H9 (cell line): ENCODE results near the gene BICRAL. TPM values are rescaled to one million over a fixed set of nuclear protein-coding genes. Genes with fewer than 3 reads are reported as not detected.

Experiments
- DNase-seq: peaks from one replicate; pipeline ENCODE4 v3.0.0-alpha.2; 2017
- H2AFZ ChIP-seq: one replicate; pipeline ENCODE4 v1.6.1; 2013; ENCODE audit warnings: mild to moderate bottlenecking, low read length, control low read depth, moderate library complexity
- H2AK5ac ChIP-seq: 2 replicates; pipeline ENCODE4 v1.6.1; 2013; ENCODE audit warnings: low read length, control low read depth, mixed read lengths; ENCODE audit not compliant: insufficient read length
- H2BK120ac ChIP-seq: one replicate; pipeline ENCODE4 v1.6.1; 2013; ENCODE audit warnings: low read depth, mild to moderate bottlenecking, low read length, control low read depth, inconsistent platforms; ENCODE audit not compliant: poor library complexity, severe bottlenecking
- H2BK12ac ChIP-seq: 2 replicates; pipeline ENCODE4 v1.6.1; 2013; ENCODE audit warnings: low read length, control low read depth, mixed read lengths, low read depth; ENCODE audit not compliant: insufficient read length
- H2BK15ac ChIP-seq: 2 replicates; pipeline ENCODE4 v1.6.1; 2013; ENCODE audit warnings: low read depth, low read length, control low read depth
- H2BK20ac ChIP-seq: one replicate; pipeline ENCODE4 v1.6.1; 2013; ENCODE audit warnings: low read depth, mild to moderate bottlenecking, low read length, control low read depth, inconsistent platforms; ENCODE audit not compliant: poor library complexity, severe bottlenecking
- H2BK5ac ChIP-seq: 2 replicates; pipeline ENCODE4 v1.6.1; 2013; ENCODE audit warnings: low read length, control low read depth, mixed read lengths; ENCODE audit not compliant: insufficient read length
- H3K14ac ChIP-seq: 2 replicates; pipeline ENCODE4 v1.6.1; 2013; ENCODE audit warnings: low read length, control low read depth; ENCODE audit not compliant: insufficient read depth
- H3K18ac ChIP-seq: 2 replicates; pipeline ENCODE4 v1.6.1; 2013; ENCODE audit warnings: low read depth, mild to moderate bottlenecking, mixed read lengths, low read length, control low read depth; ENCODE audit not compliant: insufficient read length
- H3K23ac ChIP-seq: 2 replicates; pipeline ENCODE4 v1.6.1; 2013; ENCODE audit warnings: low read length, control low read depth, mixed read lengths, low read depth; ENCODE audit not compliant: insufficient read length
- H3K23me2 ChIP-seq: 2 replicates; pipeline ENCODE4 v1.6.1; 2013; ENCODE audit warnings: low read depth, mild to moderate bottlenecking, mixed read lengths, low read length, control low read depth; ENCODE audit not compliant: insufficient read length, poor library complexity, severe bottlenecking
- H3K27ac ChIP-seq: 2 replicates; pipeline ENCODE4 v1.5.1; 2013; ENCODE audit warnings: low read length, control low read depth, mixed read lengths, low read depth; ENCODE audit not compliant: insufficient read length
- H3K27me3 ChIP-seq: 2 replicates; pipeline ENCODE4 v1.6.1; 2013; ENCODE audit warnings: low read length, control low read depth, inconsistent platforms; ENCODE audit not compliant: insufficient read depth
- H3K4ac ChIP-seq: 2 replicates; pipeline ENCODE4 v1.6.1; 2013; ENCODE audit warnings: low read depth, mild to moderate bottlenecking, control low read depth, inconsistent platforms, low read length, moderate library complexity
- H3K4me1 ChIP-seq: 2 replicates; pipeline ENCODE4 v1.6.1; 2013; ENCODE audit warnings: low read length, control low read depth, inconsistent platforms; ENCODE audit not compliant: insufficient read depth
- H3K4me2 ChIP-seq: 2 replicates; pipeline ENCODE4 v1.6.1; 2013; ENCODE audit warnings: low read length, control low read depth, mixed read lengths; ENCODE audit not compliant: insufficient read length, insufficient read depth
- H3K56ac ChIP-seq: 2 replicates; pipeline ENCODE4 v1.6.1; 2013; ENCODE audit warnings: low read depth, mild to moderate bottlenecking, mixed read lengths, low read length, control low read depth; ENCODE audit not compliant: insufficient read length
- H3K79me1 ChIP-seq: 2 replicates; pipeline ENCODE4 v1.6.1; 2013; ENCODE audit warnings: low read depth, mild to moderate bottlenecking, moderate library complexity, low read length, control low read depth, inconsistent platforms; ENCODE audit not compliant: insufficient read depth, poor library complexity, severe bottlenecking
- H3K79me2 ChIP-seq: 2 replicates; pipeline ENCODE4 v1.6.1; 2013; ENCODE audit warnings: low read length, control low read depth, inconsistent platforms; ENCODE audit not compliant: insufficient read depth
- H3K9ac ChIP-seq: 2 replicates; pipeline ENCODE4 v1.6.1; 2013; ENCODE audit warnings: low read length, control low read depth, mixed read lengths; ENCODE audit not compliant: insufficient read length; ENCODE audit errors: extremely low read depth
- H3K9me3 ChIP-seq: one replicate; pipeline ENCODE4 v1.6.1; 2013; ENCODE audit warnings: low read depth, low read length, inconsistent platforms; ENCODE audit not compliant: control insufficient read depth
- H3T11ph ChIP-seq: one replicate; pipeline ENCODE4 v1.6.1; 2013; ENCODE audit warnings: mild to moderate bottlenecking, low read length, control low read depth, inconsistent platforms
- H4K20me1 ChIP-seq: one replicate; pipeline ENCODE4 v1.6.1; 2013; ENCODE audit not compliant: control insufficient read depth, insufficient read length, insufficient read depth
- H4K5ac ChIP-seq: 2 replicates; pipeline ENCODE4 v1.6.1; 2013; ENCODE audit warnings: low read depth, mild to moderate bottlenecking, mixed read lengths, low read length, control low read depth; ENCODE audit not compliant: insufficient read length
- H4K8ac ChIP-seq: replicated peaks from 2 replicates; pipeline ENCODE4 v1.6.1; 2013; ENCODE audit warnings: low read length, control low read depth, mixed read lengths, low read depth; ENCODE audit not compliant: insufficient read length
- H4K91ac ChIP-seq: 2 replicates; pipeline ENCODE4 v1.6.1; 2013; ENCODE audit warnings: low read depth, mild to moderate bottlenecking, moderate library complexity, mixed read lengths, low read length, control low read depth; ENCODE audit not compliant: insufficient read length
- H3K27ac Mint-ChIP-seq, 3 experiments: 2 replicates in 2 of 3; 3 replicates in 1 of 3; pipeline ENCODE4 v1.8.0; 2020 to 2021; ENCODE audit warnings: mixed read lengths in 3 of 3, mild to moderate bottlenecking in 1 of 3, moderate library complexity in 1 of 3
- H3K27me3 Mint-ChIP-seq: 2 replicates; pipeline ENCODE4 v1.8.0; 2021; ENCODE audit warnings: low read depth, mild to moderate bottlenecking, moderate library complexity, mixed read lengths
- H3K36me3 Mint-ChIP-seq, 3 experiments: 2 replicates in 2 of 3; 3 replicates in 1 of 3; pipeline ENCODE4 v1.8.0; 2020 to 2021; ENCODE audit warnings: low read depth in 3 of 3, mixed read lengths in 3 of 3; ENCODE audit not compliant: insufficient read depth in 1 of 3
- H3K4me1 Mint-ChIP-seq, 2 experiments: 2 replicates each; pipeline ENCODE4 v1.8.0; 2020; ENCODE audit warnings: mixed read lengths in 2 of 2
- H3K4me3 Mint-ChIP-seq, 2 experiments: 2 replicates in 1 of 2; 3 replicates in 1 of 2; pipeline ENCODE4 v1.8.0; 2020 to 2021; ENCODE audit warnings: mild to moderate bottlenecking in 2 of 2, mixed read lengths in 2 of 2, moderate library complexity in 1 of 2
- H3K9me3 Mint-ChIP-seq, 2 experiments: 2 replicates in 1 of 2; 3 replicates in 1 of 2; pipeline ENCODE4 v1.8.0; 2020; ENCODE audit warnings: mild to moderate bottlenecking in 2 of 2, mixed read lengths in 2 of 2, moderate library complexity in 1 of 2
- CTCF ChIP-seq: fragments of 200-600 bp; sonication (generic); conservative IDR thresholded peaks from 3 replicates; pipeline ENCODE4 v1.8.0; 2021; ENCODE audit warnings: antibody characterized with exemption, mild to moderate bottlenecking
- WGBS: extraction: QIAGEN DNeasy Blood & Tissue Kit; methylation state at CpG from one replicate; pipeline ENCODE4 v1.1.7; 2013; ENCODE audit warnings: missing lambda C conversion rate, low lambda C conversion rate, mixed read lengths; ENCODE audit not compliant: insufficient read length; ENCODE audit errors: extremely low coverage; 5-methylcytosine and 5-hydroxymethylcytosine counted together
- total RNA-seq: library from RNA; stranded (reverse); gene quantifications from 2 replicates; pipeline ENCODE4 v1.2.1, GENCODE V29; 2021

Gene BICRAL
- total RNA-seq, 1 experiment from 2014 or later: 9.8 TPM

- Histone ChIP-seq H2BK120ac (no peak overlapping the region), H3K18ac (no peak overlapping the region), H2AK5ac (no peak overlapping the region), H3K14ac (no peak overlapping the region), H2BK15ac (no peak overlapping the region), H3T11ph (no peak overlapping the region), H4K5ac (no peak overlapping the region), H3K4me2 (no peak overlapping the region), H4K91ac (no peak overlapping the region), H4K20me1 (no peaks in the 10 kb centered on the region), H3K23me2 (no peaks in the 10 kb centered on the region), H3K4me1 (peaks cover 3% of the 10 kb centered on the region; the same call in 1 of the 2 replicates), H3K79me1 (peaks cover 3% of the 10 kb centered on the region), H3K56ac (no peak overlapping the region), H2BK5ac (no peak overlapping the region), H3K4ac (no peak overlapping the region), H2BK12ac (no peak overlapping the region), H3K9ac (no peak overlapping the region), H3K23ac (no peak overlapping the region), H4K8ac (no peak overlapping the region), H2BK20ac (no peak overlapping the region), H3K79me2 (peaks cover 5% of the 10 kb centered on the region; the same call in 1 of the 2 replicates), H3K27me3 (no peaks in the 10 kb centered on the region), H3K27ac (no peak overlapping the region), H2AFZ (no peak overlapping the region), H3K9me3 (no peaks in the 10 kb centered on the region)
- Mint-ChIP-seq H3K27me3 (no peaks in the 10 kb centered on the region), H3K4me1 (peaks cover 24 to 31% of the 10 kb centered on the region in 2 experiments), H3K4me3 (no peak overlapping the region), H3K9me3 (no peaks in the 10 kb centered on the region), H3K36me3 (peaks cover 0 to 7% (median 0%) of the 10 kb centered on the region in 3 experiments; a peak in 1 of 7 replicates), H3K27ac (no peak overlapping the region; a peak in 1 of 7 replicates)
- WGBS: no CpG with 5 or more reads among the region's 3 CpGs
- no peak for TF ChIP-seq CTCF
- DNase-seq: no peak
Measured at GRCh38 chr6:42791706-42792320, 10.0 kb downstream of the BICRAL start.
